Measurements from ENCODE around the gene CNTN4.

- TF ChIP-seq EP300 (IDR thresholded peaks at IDR 0.05) (no peak), CTCF (IDR thresholded peaks at IDR 0.05) (no peak), POLR2A (IDR thresholded peaks at IDR 0.05) (no peak)
These were observed 559.3 kb downstream of the CNTN4 start for GRCh38 chr3:2657971-2658370.

Measured in ovary (tissue), 3 donors.